ENCODE measurements around the gene NTRK1. TPM values are rescaled to one million over a fixed set of nuclear protein-coding genes. Genes with fewer than 3 reads are reported as not detected.

Gene NTRK1
- total and polyA plus RNA-seq, 2 of the 13 experiments (the other 11 are each of a cell fraction or from before 2014, with no cell fraction given) = not detected

DNA sequence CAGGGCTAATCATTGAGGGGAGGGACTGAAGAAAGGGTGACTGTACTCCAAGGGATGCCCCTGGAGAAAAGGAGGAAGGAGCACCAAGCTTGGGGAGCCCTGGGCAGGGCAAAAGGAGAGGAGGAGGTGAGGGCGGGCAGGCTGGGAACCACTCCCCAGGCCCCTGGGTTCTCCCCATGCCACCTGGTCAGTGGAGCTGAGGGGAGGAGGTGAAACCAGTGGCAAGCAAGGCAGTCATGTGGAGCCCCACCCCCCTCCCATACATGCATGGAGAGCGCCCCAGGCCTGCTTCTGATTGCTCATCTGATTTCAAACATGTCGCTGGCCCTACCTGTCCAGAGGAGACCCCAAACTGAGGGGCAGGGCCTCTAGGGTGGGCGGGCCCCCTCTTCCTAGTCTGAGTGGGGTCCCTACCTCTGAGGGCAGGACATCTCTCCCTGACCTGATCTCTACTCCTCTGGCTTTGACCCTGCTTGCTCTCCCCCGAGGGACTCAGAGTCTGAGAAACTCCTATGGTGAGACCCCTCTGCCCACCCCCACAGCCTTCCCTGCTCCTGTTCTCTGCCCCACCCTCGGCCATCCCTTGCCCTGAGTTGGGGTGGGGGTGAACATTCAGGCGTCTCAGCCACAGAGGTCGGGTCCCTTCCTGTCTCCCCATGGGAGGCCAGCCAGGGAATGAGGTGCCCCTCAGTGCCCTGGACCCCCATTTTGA lies 20.3 kb upstream of the NTRK1 start:
- no peak overlapping the region for H3K9ac ChIP-seq (ENCODE audit: insufficient read depth, low read depth, low read length)
- FAIRE-seq (no peak), DNase-seq (ENCODE audit: low spot score) (no peak), ATAC-seq (no peak)
- no peaks in the 10 kb centered on the region for H3K36me3 ChIP-seq (replicated peaks in 1 of 2; ENCODE audit: control insufficient read depth in 1 of 2, insufficient read depth in 2 of 2, low read length in 2 of 2)
- no peak overlapping the region for H3K27ac ChIP-seq (ENCODE audit: extremely low read length, insufficient read depth, low read length)
- H3K4me2 ChIP-seq (ENCODE audit: low read depth, low read length) = no peak overlapping the region
- H3K9me3 ChIP-seq (ENCODE audit: low read length) = no peaks in the 10 kb centered on the region
- H2AFZ ChIP-seq (ENCODE audit: low read length) = no peak overlapping the region
- no peaks in the 10 kb centered on the region for H3K79me2 ChIP-seq (ENCODE audit: insufficient read depth, low read length)
- in situ Hi-C loops (cut with HindIII; ENCODE audit: extremely low pct_ligation_motif_present, low pct_unique_long_range_greater_than_20kb) = no loop called here
- H3K27me3 ChIP-seq (ENCODE audit: control insufficient read depth in 1 of 2, insufficient read depth in 2 of 2, low read length in 2 of 2) = peaks cover 1 to 54% of the 10 kb centered on the region in 2 experiments; a peak in 3 of 5 replicates
- intact Hi-C loops (cut with micrococcal nuclease; ENCODE audit: unreplicated experiment) = no loop called here
- ChIA-PET CTCF (ENCODE audit: low intra/inter-chr PET ratio, low total read pairs) (no interaction called here), POLR2A (interaction anchor here (0.7 kb wide), 1 partner anchor 112 kb away, joined by 3 read pairs; the partner anchor contains the start of genes ISG20L2 and METTL25B)
- no peak overlapping the region for H3K4me3 ChIP-seq (replicated peaks in 1 of 3; ENCODE audit: insufficient read depth in 1 of 3, low read depth in 2 of 3, low read length in 3 of 3)
- 5% methylated on average over 4 of the region's 8 CpGs for WGBS (ENCODE audit: low lambda C conversion rate)
- BruUV-seq (replicated peaks) = no TSS peak
- 0 out of 2 replicates have a peak, but pooled peaks cover 5% of the 10 kb centered on the region for H4K20me1 ChIP-seq (ENCODE audit: insufficient read depth, low read length)
- no peaks in the 10 kb centered on the region for H3K4me1 ChIP-seq (ENCODE audit: insufficient read depth, low read length)
- no peak for TF ChIP-seq HNRNPLL (IDR thresholded peaks at IDR 0.05; ENCODE audit: low read depth, low read length, poor library complexity, severe bottlenecking)
- no peak for TF ChIP-seq FOXA1 (IDR thresholded peaks at IDR 0.05)
- no peak for TF ChIP-seq FOXA1 (CRISPR knock-in tag; IDR thresholded peaks at IDR 0.05)
- TF ChIP-seq CEBPB (IDR thresholded peaks at IDR 0.05; ENCODE audit: borderline replicate concordance, low read depth, low read length) = no peak
- no peak for TF ChIP-seq ZNF318 (CRISPR knock-in tag; IDR thresholded peaks at IDR 0.05)
- TF ChIP-seq, protein P1, sequence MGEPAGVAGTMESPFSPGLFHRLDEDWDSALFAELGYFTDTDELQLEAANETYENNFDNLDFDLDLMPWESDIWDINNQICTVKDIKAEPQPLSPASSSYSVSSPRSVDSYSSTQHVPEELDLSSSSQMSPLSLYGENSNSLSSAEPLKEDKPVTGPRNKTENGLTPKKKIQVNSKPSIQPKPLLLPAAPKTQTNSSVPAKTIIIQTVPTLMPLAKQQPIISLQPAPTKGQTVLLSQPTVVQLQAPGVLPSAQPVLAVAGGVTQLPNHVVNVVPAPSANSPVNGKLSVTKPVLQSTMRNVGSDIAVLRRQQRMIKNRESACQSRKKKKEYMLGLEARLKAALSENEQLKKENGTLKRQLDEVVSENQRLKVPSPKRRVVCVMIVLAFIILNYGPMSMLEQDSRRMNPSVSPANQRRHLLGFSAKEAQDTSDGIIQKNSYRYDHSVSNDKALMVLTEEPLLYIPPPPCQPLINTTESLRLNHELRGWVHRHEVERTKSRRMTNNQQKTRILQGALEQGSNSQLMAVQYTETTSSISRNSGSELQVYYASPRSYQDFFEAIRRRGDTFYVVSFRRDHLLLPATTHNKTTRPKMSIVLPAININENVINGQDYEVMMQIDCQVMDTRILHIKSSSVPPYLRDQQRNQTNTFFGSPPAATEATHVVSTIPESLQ (CRISPR knock-in tag; conservative IDR thresholded peaks at IDR 0.05) = no peak
- TF ChIP-seq XRCC5 (optimal IDR thresholded peaks at IDR 0.05; ENCODE audit: low read length) = no peak
- no peak for TF ChIP-seq ZNF556 (CRISPR knock-in tag; IDR thresholded peaks at IDR 0.05; ENCODE audit: borderline replicate concordance)
- TF ChIP-seq ZNF615 (CRISPR knock-in tag; IDR thresholded peaks at IDR 0.05; ENCODE audit: borderline replicate concordance) = no peak
- no peak for TF ChIP-seq ZNF772 (CRISPR knock-in tag; IDR thresholded peaks at IDR 0.05)
- no peak for TF ChIP-seq NCOR1 (IDR thresholded peaks at IDR 0.05; ENCODE audit: borderline replicate concordance, low read length)
- TF ChIP-seq THYN1 (CRISPR knock-in tag; IDR thresholded peaks at IDR 0.05; ENCODE audit: borderline replicate concordance, low read depth) = no peak
- no peak for TF ChIP-seq IRF2 (CRISPR knock-in tag; IDR thresholded peaks at IDR 0.05)
- TF ChIP-seq NFE2L2 (IDR thresholded peaks at IDR 0.05; ENCODE audit: low read length) = no peak
- TF ChIP-seq CCAR2 (optimal IDR thresholded peaks at IDR 0.05; ENCODE audit: low read depth, low read length) = no peak

All from HepG2 (cell line).